Measurements from ENCODE around the gene PPT1.

PPT1 gene

DNA sequence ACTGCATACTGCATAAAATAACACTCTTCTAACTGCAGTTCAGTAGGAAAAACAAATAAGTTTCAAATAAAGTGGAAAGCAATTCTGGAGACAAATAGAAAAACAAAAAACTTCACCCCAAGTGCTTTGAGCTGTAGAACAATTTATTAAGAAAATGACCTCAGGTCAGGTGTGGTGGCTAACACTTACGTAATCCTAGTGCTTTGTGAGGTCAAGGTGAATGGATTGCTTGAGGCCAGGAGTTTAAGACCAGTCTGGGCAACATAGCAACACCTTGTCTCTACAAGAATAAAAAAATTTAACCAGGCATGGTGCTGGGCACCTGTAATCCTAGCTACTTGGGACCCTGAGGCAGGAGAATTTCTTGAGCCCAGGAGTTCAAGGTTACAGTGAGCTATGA, 5.0 kb upstream of the PPT1 start:
- H3K9me3 ChIP-seq (replicated peaks; ENCODE audit: insufficient read depth, low read length) = no peaks in the 10 kb centered on the region
- H3K9me2 ChIP-seq (replicated peaks; ENCODE audit: insufficient read depth, low read length) = no peaks in the 10 kb centered on the region
- no peaks in the 10 kb centered on the region for H3F3A ChIP-seq (ENCODE audit: insufficient read depth, low read length)
- no peaks in the 10 kb centered on the region for H4K20me1 ChIP-seq (ENCODE audit: insufficient read depth, low read length)
- no peak overlapping the region for H2AFZ ChIP-seq (ENCODE audit: low read length)
- TF ChIP-seq, protein P1, sequence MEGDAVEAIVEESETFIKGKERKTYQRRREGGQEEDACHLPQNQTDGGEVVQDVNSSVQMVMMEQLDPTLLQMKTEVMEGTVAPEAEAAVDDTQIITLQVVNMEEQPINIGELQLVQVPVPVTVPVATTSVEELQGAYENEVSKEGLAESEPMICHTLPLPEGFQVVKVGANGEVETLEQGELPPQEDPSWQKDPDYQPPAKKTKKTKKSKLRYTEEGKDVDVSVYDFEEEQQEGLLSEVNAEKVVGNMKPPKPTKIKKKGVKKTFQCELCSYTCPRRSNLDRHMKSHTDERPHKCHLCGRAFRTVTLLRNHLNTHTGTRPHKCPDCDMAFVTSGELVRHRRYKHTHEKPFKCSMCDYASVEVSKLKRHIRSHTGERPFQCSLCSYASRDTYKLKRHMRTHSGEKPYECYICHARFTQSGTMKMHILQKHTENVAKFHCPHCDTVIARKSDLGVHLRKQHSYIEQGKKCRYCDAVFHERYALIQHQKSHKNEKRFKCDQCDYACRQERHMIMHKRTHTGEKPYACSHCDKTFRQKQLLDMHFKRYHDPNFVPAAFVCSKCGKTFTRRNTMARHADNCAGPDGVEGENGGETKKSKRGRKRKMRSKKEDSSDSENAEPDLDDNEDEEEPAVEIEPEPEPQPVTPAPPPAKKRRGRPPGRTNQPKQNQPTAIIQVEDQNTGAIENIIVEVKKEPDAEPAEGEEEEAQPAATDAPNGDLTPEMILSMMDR (IDR thresholded peaks at IDR 0.05; ENCODE audit: low read length) = no peak
- TF ChIP-seq EZH2 (optimal IDR thresholded peaks at IDR 0.05; ENCODE audit: low read depth, low read length) = no peak
- no peak for TF ChIP-seq EZH2phosphoT487 (IDR thresholded peaks at IDR 0.05; ENCODE audit: low read length)
- no peaks in the 10 kb centered on the region for H3K36me3 ChIP-seq (replicated peaks; ENCODE audit: insufficient read depth, low read length)
- H3K79me2 ChIP-seq (ENCODE audit: low read length) = no peaks in the 10 kb centered on the region
- no peak overlapping the region for H3K9ac ChIP-seq (ENCODE audit: low read length)
- H3K4me2 ChIP-seq (ENCODE audit: low read depth, low read length) = no peak overlapping the region
- H3K4me3 ChIP-seq (ENCODE audit: low read length) = no peak overlapping the region
- peaks cover 5% of the 10 kb centered on the region; the same call in 1 of the 2 replicates for H3K4me1 ChIP-seq (ENCODE audit: low read length)
- no peak overlapping the region for H3K27ac ChIP-seq (ENCODE audit: low read length)
- no peaks in the 10 kb centered on the region for H3K27me3 ChIP-seq (replicated peaks; ENCODE audit: insufficient read depth, low read length)
- no peak for DNase-seq

DNA sequence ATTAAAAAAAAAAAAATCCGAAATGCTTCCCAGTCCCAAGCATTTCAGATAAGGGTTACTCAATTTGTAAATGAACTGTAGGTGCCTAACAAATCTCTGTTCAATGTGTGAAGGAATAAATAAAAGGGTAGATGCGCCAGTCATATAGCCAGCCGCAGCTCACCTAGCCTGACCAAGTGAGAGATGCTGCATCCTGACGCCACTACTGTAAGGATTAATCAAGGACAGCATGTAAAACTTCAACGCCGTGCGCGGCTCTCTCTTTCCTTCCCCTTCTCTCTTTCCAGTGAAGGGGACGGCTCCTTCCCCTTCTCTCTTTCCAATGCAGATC, 441 bp downstream of the PPT1 start:
- Histone ChIP-seq H3K27me3 (replicated peaks; ENCODE audit: insufficient read depth, low read length) (no peaks in the 10 kb centered on the region), H3K4me2 (ENCODE audit: low read depth, low read length) (peak overlapping the region; percentile 71), H3K4me3 (ENCODE audit: low read length) (peak overlapping the region; percentile 92), H3K27ac (ENCODE audit: low read length) (no peak overlapping the region), H3K79me2 (ENCODE audit: low read length) (peaks cover 40% of the 10 kb centered on the region), H3K9ac (ENCODE audit: low read length) (peak overlapping the region; percentile 71), H3F3A (ENCODE audit: insufficient read depth, low read length) (no peaks in the 10 kb centered on the region), H3K4me1 (ENCODE audit: low read length) (peaks cover 9% of the 10 kb centered on the region), H4K20me1 (ENCODE audit: insufficient read depth, low read length) (no peaks in the 10 kb centered on the region), H3K9me2 (replicated peaks; ENCODE audit: insufficient read depth, low read length) (no peaks in the 10 kb centered on the region), H3K9me3 (replicated peaks; ENCODE audit: insufficient read depth, low read length) (no peaks in the 10 kb centered on the region), H3K36me3 (replicated peaks; ENCODE audit: insufficient read depth, low read length) (no peaks in the 10 kb centered on the region), H2AFZ (ENCODE audit: low read length) (peak overlapping the region; percentile 95)
- no peak for DNase-seq
- TF ChIP-seq EZH2 (optimal IDR thresholded peaks at IDR 0.05; ENCODE audit: low read depth, low read length) (no peak), EZH2phosphoT487 (IDR thresholded peaks at IDR 0.05; ENCODE audit: low read length) (no peak)
- TF ChIP-seq, protein P1 (IDR thresholded peaks at IDR 0.05; ENCODE audit: low read length) = no peak

DNA sequence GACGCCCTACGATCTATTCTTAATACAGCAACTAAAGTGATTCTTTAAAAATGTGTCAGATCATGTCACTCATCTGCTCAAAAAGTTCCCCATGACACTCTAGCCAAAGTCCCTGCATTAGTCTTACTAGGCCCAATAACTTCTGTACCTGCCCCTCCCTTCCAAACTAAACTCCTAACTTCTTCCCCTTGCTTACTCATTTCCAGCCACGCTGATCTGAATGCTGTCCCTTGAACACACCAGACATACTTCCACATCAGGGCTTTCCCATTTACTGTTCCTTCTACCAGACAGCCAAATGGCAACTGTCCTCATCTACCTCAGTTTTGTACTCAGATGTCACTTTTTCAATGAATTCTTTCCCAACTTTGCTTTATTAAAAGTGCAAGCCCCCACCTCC, 1.2 kb downstream of the PPT1 start:
- DNase-seq = no peak
- Histone ChIP-seq H2AFZ (ENCODE audit: low read length) (no peak overlapping the region), H3K4me2 (ENCODE audit: low read depth, low read length) (no peak overlapping the region), H3K9ac (ENCODE audit: low read length) (no peak overlapping the region), H3K27ac (ENCODE audit: low read length) (no peak overlapping the region), H3K4me1 (ENCODE audit: low read length) (peaks cover 9% of the 10 kb centered on the region), H3K4me3 (ENCODE audit: low read length) (no peak overlapping the region), H3K27me3 (replicated peaks; ENCODE audit: insufficient read depth, low read length) (no peaks in the 10 kb centered on the region), H3F3A (ENCODE audit: insufficient read depth, low read length) (no peaks in the 10 kb centered on the region), H4K20me1 (ENCODE audit: insufficient read depth, low read length) (no peaks in the 10 kb centered on the region), H3K79me2 (ENCODE audit: low read length) (peaks cover 40% of the 10 kb centered on the region), H3K36me3 (replicated peaks; ENCODE audit: insufficient read depth, low read length) (no peaks in the 10 kb centered on the region), H3K9me2 (replicated peaks; ENCODE audit: insufficient read depth, low read length) (no peaks in the 10 kb centered on the region), H3K9me3 (replicated peaks; ENCODE audit: insufficient read depth, low read length) (no peaks in the 10 kb centered on the region)
- TF ChIP-seq, protein P1 (IDR thresholded peaks at IDR 0.05; ENCODE audit: low read length) = no peak
- TF ChIP-seq EZH2 (optimal IDR thresholded peaks at IDR 0.05; ENCODE audit: low read depth, low read length) = no peak
- TF ChIP-seq EZH2phosphoT487 (IDR thresholded peaks at IDR 0.05; ENCODE audit: low read length) = no peak
